Stimulated activated CD4-positive, alpha-beta T cell treated with anti-CD3 and anti-CD28 coated beads, Interleukin-2, amount 100 ng/mL, for 48 hours (primary cell): ENCODE measurements around the gene SERPINA5.
"Not testable (repeated sequence)": the region's sequence is repeated elsewhere in the genome, so short reads cannot be mapped to it uniquely, and the experiment has no call there.

Experiments
- DNase-seq, 2 donors: peaks; one replicate each; pipeline ENCODE4 v3.0.0-alpha.2; 2020

The SERPINA5 gene

GRCh38 chr14:94575730-94576585, 5.3 kb upstream of the SERPINA5 start:
- DNase-seq = no peak

GRCh38 chr14:94577472-94577871, 3.8 kb upstream of the SERPINA5 start:
- not testable (repeated sequence) for DNase-seq

- DNase-seq = no peak
Observed at GRCh38 chr14:94578712-94579111, 2.5 kb upstream of the SERPINA5 start.

GRCh38 chr14:94582199-94582750, 1.0 kb downstream of the SERPINA5 start:
- DNase-seq = no peak

GRCh38 chr14:94582851-94583250, 1.6 kb downstream of the SERPINA5 start:
- no peak for DNase-seq

- DNase-seq = no peak
Observed at GRCh38 chr14:94583557-94583956, 2.3 kb downstream of the SERPINA5 start.

GRCh38 chr14:94584591-94585280, 3.5 kb downstream of the SERPINA5 start:
- DNase-seq = no peak

GRCh38 chr14:94586635-94587034, 5.4 kb downstream of the SERPINA5 start:
- DNase-seq = no peak

GRCh38 chr14:94588311-94588710, 7.1 kb downstream of the SERPINA5 start:
- DNase-seq = no peak

GRCh38 chr14:94591073-94591472, 9.8 kb downstream of the SERPINA5 start:
- no peak for DNase-seq

- DNase-seq = no peak
Observed at GRCh38 chr14:94591871-94592270, 10.6 kb downstream of the SERPINA5 start.

GRCh38 chr14:94592457-94592856, 11.2 kb downstream of the SERPINA5 start:
- DNase-seq = no peak

- no peak for DNase-seq
Observed at GRCh38 chr14:94593376-94593748, 12.1 kb downstream of the SERPINA5 start.

- no peak for DNase-seq
Observed at GRCh38 chr14:94593749-94594431, 12.7 kb downstream of the SERPINA5 start.

GRCh38 chr14:94594441-94594840, 13.2 kb downstream of the SERPINA5 start:
- DNase-seq = no peak

- no peak for DNase-seq
Observed at GRCh38 chr14:94595912-94596311, 14.7 kb downstream of the SERPINA5 start.

- DNase-seq = no peak
Observed at GRCh38 chr14:94596361-94596760, 15.1 kb downstream of the SERPINA5 start.

GRCh38 chr14:94597788-94598187, 16.6 kb downstream of the SERPINA5 start:
- no peak for DNase-seq

GRCh38 chr14:94598506-94598815, 17.2 kb downstream of the SERPINA5 start:
- DNase-seq = no peak

GRCh38 chr14:94598816-94599655, 17.8 kb downstream of the SERPINA5 start:
- no peak for DNase-seq

GRCh38 chr14:94599656-94600004, 18.4 kb downstream of the SERPINA5 start:
- no peak for DNase-seq

GRCh38 chr14:94600148-94600545, 18.9 kb downstream of the SERPINA5 start:
- DNase-seq = no peak

GRCh38 chr14:94601884-94602391, 20.7 kb downstream of the SERPINA5 start:
- DNase-seq = no peak
